PC-3 (cell line): ENCODE data around the gene RMC1. TPM values are rescaled to one million over a fixed set of nuclear protein-coding genes. Genes with fewer than 3 reads are reported as not detected.

Source experiments
- ATAC-seq: fragments of 200-7000 bp; cut with Tn5 transposase; 2 replicates; pipeline ENCODE4 v1.9.1; 2020; ENCODE audit warnings: mild to moderate bottlenecking, moderate library complexity
- BruUV-seq: library from RNA; stranded (reverse); fragments of 400-500 nt; replicated peaks from 2 replicates; lab custom pipeline; 2021; lab: Mats Ljungman, UMichigan
- CTCF ChIA-PET: fragments of 300-600 bp; sonication (Branson Sonifier 250); formaldehyde crosslinking; loops from one replicate; lab custom pipeline; 2022; ENCODE audit warnings: antibody characterized with exemption; lab: Charles Lee
- POLR2A ChIA-PET: fragments of 300-600 bp; sonication (Branson Sonifier 250); formaldehyde crosslinking; loops from one replicate; lab custom pipeline; 2022; ENCODE audit warnings: antibody characterized with exemption; ENCODE audit not compliant: unreplicated experiment; lab: Charles Lee
- DNase-seq: peaks from one replicate; pipeline ENCODE4 v3.0.0-alpha.2; 2015
- H2AFZ ChIP-seq: fragments of 300-600 bp; sonication (generic); 2 replicates; pipeline ENCODE4 v1.6.0; 2016; ENCODE audit warnings: antibody characterized with exemption, low read length
- H3F3A ChIP-seq: fragments of 300-600 bp; sonication (generic); one replicate; pipeline ENCODE4 v1.6.0; 2017; ENCODE audit warnings: antibody characterized with exemption, low read length, control low read depth, mild to moderate bottlenecking; ENCODE audit not compliant: unreplicated experiment
- H3K27ac ChIP-seq: fragments of 300-600 bp; sonication (generic); 2 replicates; pipeline ENCODE4 v1.5.1; 2016; ENCODE audit warnings: mild to moderate bottlenecking, low read length
- H3K27me3 ChIP-seq: fragments of 300-600 bp; sonication (generic); 2 replicates; pipeline ENCODE4 v1.6.1; 2016; ENCODE audit warnings: low read length, mixed read lengths
- H3K36me3 ChIP-seq: fragments of 300-600 bp; sonication (generic); 2 replicates; pipeline ENCODE4 v1.6.1; 2016; ENCODE audit warnings: low read depth, mixed run types, low read length, mixed read lengths
- H3K4me1 ChIP-seq: fragments of 300-600 bp; sonication (generic); 2 replicates; pipeline ENCODE4 v1.5.1; 2016; ENCODE audit warnings: low read length; ENCODE audit not compliant: insufficient read depth
- H3K4me2 ChIP-seq: fragments of 300-600 bp; sonication (generic); 2 replicates; pipeline ENCODE4 v1.6.0; 2016; ENCODE audit warnings: low read length
- H3K4me3 ChIP-seq: fragments of 300-600 bp; sonication (generic); 2 replicates; pipeline ENCODE4 v1.5.1; 2016; ENCODE audit warnings: mild to moderate bottlenecking, low read length, mixed read lengths
- H3K79me2 ChIP-seq: fragments of 300-600 bp; sonication (generic); 2 replicates; pipeline ENCODE4 v1.6.1; 2017; ENCODE audit warnings: low read length, mixed read lengths
- H3K9ac ChIP-seq: fragments of 300-600 bp; sonication (generic); 2 replicates; pipeline ENCODE4 v1.6.0; 2016; ENCODE audit warnings: mild to moderate bottlenecking, low read length
- H3K9me2 ChIP-seq: fragments of 300-600 bp; sonication (generic); replicated peaks from 2 replicates; pipeline ENCODE4 v1.6.1; 2016; ENCODE audit warnings: mixed run types, low read length, mixed read lengths
- H3K9me3 ChIP-seq: fragments of 300-600 bp; sonication (generic); 2 replicates; pipeline ENCODE4 v1.6.1; 2016; ENCODE audit warnings: low read length, mixed read lengths
- H4K20me1 ChIP-seq: fragments of 300-600 bp; sonication (generic); 2 replicates; pipeline ENCODE4 v1.6.1; 2016; ENCODE audit warnings: low read length, mixed read lengths
- CTCF ChIP-seq: fragments of 300-600 bp; sonication (generic); conservative IDR thresholded peaks from 2 replicates; pipeline ENCODE4 v1.5.1; 2017; ENCODE audit warnings: antibody characterized with exemption, low read depth, mild to moderate bottlenecking, low read length
- EZH2 ChIP-seq: fragments of 300-600 bp; sonication (generic); IDR thresholded peaks from one replicate; pipeline ENCODE4 v1.6.1; 2017; ENCODE audit warnings: antibody characterized with exemption, mild to moderate bottlenecking, low read length; ENCODE audit not compliant: unreplicated experiment
- EZH2phosphoT487 ChIP-seq: fragments of 300-600 bp; sonication (generic); IDR thresholded peaks from 2 replicates; pipeline ENCODE4 v1.6.1; 2018; ENCODE audit warnings: mild to moderate bottlenecking, antibody characterized with exemption, low read length, borderline replicate concordance
- intact Hi-C: fragments of 100-400 bp; cut with micrococcal nuclease; formaldehyde crosslinking; loops from 2 replicates; pipeline ENCODE4 v1.9.0; 2023
- total RNA-seq: library from RNA; depleted of rRNA; stranded (reverse); fragments of >200 nt; gene quantifications from 2 replicates; pipeline ENCODE4 v1.2.3, GENCODE V29; 2014

RMC1 gene
- total RNA-seq, 1 experiment from 2014 or later: 23.2 TPM

- no peak overlapping the region for H3K4me3 ChIP-seq
- no peaks in the 10 kb centered on the region for H3K79me2 ChIP-seq
- DNase-seq (peak; percentile 39), ATAC-seq (no peak)
- H3F3A ChIP-seq: peaks cover 6% of the 10 kb centered on the region
- intact Hi-C loops: no loop called here
- 0 out of 2 replicates have a peak overlapping the region, but pooled peaks have one; percentile 16 for H3K9ac ChIP-seq
- H4K20me1 ChIP-seq: no peaks in the 10 kb centered on the region
- POLR2A ChIA-PET: no interaction called here
- BruUV-seq: no TSS peak
- H3K9me2 ChIP-seq: no peaks in the 10 kb centered on the region
- peak overlapping the region; percentile 78 for H3K27ac ChIP-seq
- no peak overlapping the region for H2AFZ ChIP-seq
- H3K4me2 ChIP-seq: peak overlapping the region; percentile 45
- CTCF ChIA-PET: no interaction called here
- peaks cover 62% of the 10 kb centered on the region for H3K36me3 ChIP-seq
- H3K9me3 ChIP-seq: no peaks in the 10 kb centered on the region
- no peaks in the 10 kb centered on the region for H3K27me3 ChIP-seq
- no peak for TF ChIP-seq EZH2
- TF ChIP-seq CTCF: no peak
- TF ChIP-seq EZH2phosphoT487: no peak
- H3K4me1 ChIP-seq: peaks cover 38% of the 10 kb centered on the region
Measured at GRCh38 chr18:23528580-23529472, 25.5 kb downstream of the RMC1 start.

- Histone ChIP-seq H3F3A (peaks cover 6% of the 10 kb centered on the region), H2AFZ (no peak overlapping the region), H3K36me3 (peaks cover 66% of the 10 kb centered on the region), H3K27me3 (no peaks in the 10 kb centered on the region), H3K4me3 (no peak overlapping the region), H3K4me2 (peak overlapping the region; percentile 45), H3K9me2 (no peaks in the 10 kb centered on the region), H4K20me1 (no peaks in the 10 kb centered on the region), H3K4me1 (peaks cover 31% of the 10 kb centered on the region), H3K9ac (no peak overlapping the region), H3K9me3 (no peaks in the 10 kb centered on the region), H3K79me2 (no peaks in the 10 kb centered on the region), H3K27ac (peak overlapping the region; percentile 78)
- ChIA-PET CTCF (no interaction called here), POLR2A (no interaction called here)
- BruUV-seq: no TSS peak
- intact Hi-C loops: no loop called here
- peak; percentile 72 for ATAC-seq
- TF ChIP-seq CTCF (no peak), EZH2phosphoT487 (no peak), EZH2 (no peak)
- peak; percentile 91 for DNase-seq
Measured at GRCh38 chr18:23529604-23530003, 26.3 kb downstream of the RMC1 start.

- no peak overlapping the region for H3K9ac ChIP-seq
- DNase-seq (no peak), ATAC-seq (no peak)
- no peaks in the 10 kb centered on the region for H3K27me3 ChIP-seq
- H2AFZ ChIP-seq: no peak overlapping the region
- peaks cover 30% of the 10 kb centered on the region for H3K4me1 ChIP-seq
- POLR2A ChIA-PET: no interaction called here
- H3K9me2 ChIP-seq: no peaks in the 10 kb centered on the region
- H3K79me2 ChIP-seq: no peaks in the 10 kb centered on the region
- intact Hi-C loops: no loop called here
- H4K20me1 ChIP-seq: no peaks in the 10 kb centered on the region
- peak overlapping the region; percentile 47 for H3K27ac ChIP-seq
- no TSS peak for BruUV-seq
- CTCF ChIA-PET: no interaction called here
- no peaks in the 10 kb centered on the region for H3K9me3 ChIP-seq
- no peak overlapping the region for H3K4me3 ChIP-seq
- TF ChIP-seq EZH2phosphoT487 (no peak), CTCF (no peak), EZH2 (no peak)
- H3K4me2 ChIP-seq: peak overlapping the region; percentile 30
- H3K36me3 ChIP-seq: peaks cover 69% of the 10 kb centered on the region
- H3F3A ChIP-seq: peaks cover 6% of the 10 kb centered on the region
Measured at GRCh38 chr18:23530195-23530594, 26.9 kb downstream of the RMC1 start.
